ENCODE measurements around the gene DDX19B.
"Not testable (repeated sequence)": the region's sequence is repeated elsewhere in the genome, so short reads cannot be mapped to it uniquely, and the experiment has no call there.

The DDX19B gene

GRCh38 chr16:70349783-70350182, 50.8 kb downstream of the DDX19B start:
- Histone ChIP-seq H3K4me3 (no peak overlapping the region), H3K27ac (no peak overlapping the region), H3K27me3 (no peaks in the 10 kb centered on the region), H3K4me2 (no peak overlapping the region), H3K4me1 (peaks cover 25% of the 10 kb centered on the region), H3K36me3 (peaks cover 59% of the 10 kb centered on the region), H3K9ac (no peak overlapping the region), H3K9me3 (no peaks in the 10 kb centered on the region), H4K20me1 (peaks cover 20% of the 10 kb centered on the region; the same call in 1 of the 2 replicates)
- no peak for TF ChIP-seq Cebpa-rat (IDR thresholded peaks at IDR 0.05)

DNA sequence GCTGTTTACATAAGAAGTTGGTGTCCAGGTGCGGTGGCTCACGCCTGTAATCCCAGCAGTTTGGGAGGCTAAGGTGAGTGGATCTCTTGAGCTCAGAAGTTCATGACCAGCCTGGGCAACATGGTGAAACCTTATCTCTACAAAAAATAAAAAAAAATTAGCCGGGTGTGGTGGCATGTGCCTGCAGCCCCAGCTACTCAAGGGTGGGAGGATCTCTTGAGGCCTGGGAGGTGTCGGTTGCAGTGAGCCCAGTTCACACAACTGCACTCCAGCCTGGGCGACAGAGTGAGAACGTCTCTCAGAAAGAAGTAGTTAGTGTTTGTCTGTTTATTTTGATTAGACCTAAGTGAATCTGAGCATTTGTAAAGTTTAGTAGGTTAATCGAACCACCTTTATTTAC, 60.6 kb downstream of the DDX19B start:
- H3K27me3 ChIP-seq = no peaks in the 10 kb centered on the region
- no peak overlapping the region for H3K4me2 ChIP-seq
- no peaks in the 10 kb centered on the region for H3K9me3 ChIP-seq
- peaks cover 100% of the 10 kb centered on the region for H3K36me3 ChIP-seq
- no peak overlapping the region for H3K4me3 ChIP-seq
- peaks cover 5% of the 10 kb centered on the region; the same call in 1 of the 2 replicates for H4K20me1 ChIP-seq
- H3K27ac ChIP-seq = no peak overlapping the region
- TF ChIP-seq Cebpa-rat (IDR thresholded peaks at IDR 0.05) = no peak
- no peak overlapping the region for H3K9ac ChIP-seq
- no peaks in the 10 kb centered on the region for H3K4me1 ChIP-seq

- TF ChIP-seq Cebpa-rat (IDR thresholded peaks at IDR 0.05) = no peak
- H3K36me3 ChIP-seq = peaks cover 100% of the 10 kb centered on the region
Observed at GRCh38 chr16:70364399-70364798, 65.4 kb downstream of the DDX19B start.

GRCh38 chr16:70370145-70370544, 71.2 kb downstream of the DDX19B start:
- not testable (repeated sequence) for H3K9ac ChIP-seq, H3K27ac ChIP-seq, H3K4me1 ChIP-seq, H3K4me3 ChIP-seq, H3K4me2 ChIP-seq, H3K27me3 ChIP-seq, H3K9me3 ChIP-seq
- H4K20me1 ChIP-seq = peaks cover 10% of the 10 kb centered on the region
- peaks cover 96% of the 10 kb centered on the region for H3K36me3 ChIP-seq

More at GRCh38 chr16:70364399-70364798, 65.4 kb downstream of the DDX19B start:
- Histone ChIP-seq H3K4me1 (no peaks in the 10 kb centered on the region), H3K27ac (no peak overlapping the region), H3K9me3 (no peaks in the 10 kb centered on the region), H3K9ac (no peak overlapping the region), H4K20me1 (peaks cover 6% of the 10 kb centered on the region; the same call in 1 of the 2 replicates), H3K4me3 (no peak overlapping the region), H3K27me3 (no peaks in the 10 kb centered on the region), H3K4me2 (no peak overlapping the region)

GRCh38 chr16:70370924-70371323, 71.9 kb downstream of the DDX19B start:
- TF ChIP-seq Cebpa-rat (IDR thresholded peaks at IDR 0.05) = no peak
- H3K4me1 ChIP-seq = peaks cover 10% of the 10 kb centered on the region
- H3K9ac ChIP-seq = no peak overlapping the region
- peaks cover 95% of the 10 kb centered on the region for H3K36me3 ChIP-seq
- peaks cover 12% of the 10 kb centered on the region for H4K20me1 ChIP-seq
- no peak overlapping the region for H3K4me3 ChIP-seq
- no peaks in the 10 kb centered on the region for H3K27me3 ChIP-seq
- no peak overlapping the region for H3K27ac ChIP-seq
- no peak overlapping the region for H3K4me2 ChIP-seq
- H3K9me3 ChIP-seq = no peaks in the 10 kb centered on the region

DNA sequence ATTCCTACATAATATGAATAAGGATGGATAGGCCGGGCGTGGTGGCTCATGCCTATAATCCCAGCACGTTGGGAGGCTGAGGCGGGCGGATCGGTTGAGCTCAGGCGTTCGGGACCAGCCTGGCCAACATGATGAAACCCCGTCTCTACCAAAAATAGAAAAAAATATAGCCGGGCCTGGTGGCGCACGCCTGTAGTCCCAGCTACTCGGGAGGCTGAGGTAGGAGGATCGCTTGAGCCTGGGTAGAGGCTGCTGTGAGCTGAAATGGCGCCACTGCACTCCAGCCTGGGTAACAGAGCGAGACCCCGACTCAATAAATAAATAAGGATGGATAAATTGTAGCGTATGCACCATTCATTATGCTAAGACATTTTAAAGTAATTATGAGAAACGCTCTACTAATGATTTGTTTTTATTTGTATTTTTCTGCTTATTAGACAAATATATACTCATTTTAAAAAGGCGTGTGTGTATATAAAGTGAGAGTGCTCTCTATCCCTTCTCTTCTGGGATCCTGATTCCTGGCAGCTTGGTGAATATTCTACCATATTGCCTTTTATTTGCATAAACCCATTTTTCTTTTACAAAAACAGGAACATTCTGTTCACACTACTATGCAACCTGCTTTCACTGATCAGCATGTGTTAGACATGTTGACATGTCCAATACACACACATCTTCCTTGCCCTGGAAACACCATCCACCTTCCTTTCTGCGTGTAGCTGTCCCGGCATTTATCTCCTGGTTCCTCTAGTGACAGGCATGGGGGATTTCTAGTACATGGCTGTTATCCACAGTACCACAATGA, 74.1 kb downstream of the DDX19B start:
- no peak for TF ChIP-seq Cebpa-rat (IDR thresholded peaks at IDR 0.05)
- Histone ChIP-seq H3K4me3 (no peak overlapping the region), H3K4me2 (no peak overlapping the region), H3K27ac (no peak overlapping the region), H4K20me1 (peaks cover 21% of the 10 kb centered on the region), H3K27me3 (no peaks in the 10 kb centered on the region), H3K9ac (no peak overlapping the region), H3K36me3 (peaks cover 85% of the 10 kb centered on the region), H3K9me3 (no peaks in the 10 kb centered on the region), H3K4me1 (peaks cover 27% of the 10 kb centered on the region)

DNA sequence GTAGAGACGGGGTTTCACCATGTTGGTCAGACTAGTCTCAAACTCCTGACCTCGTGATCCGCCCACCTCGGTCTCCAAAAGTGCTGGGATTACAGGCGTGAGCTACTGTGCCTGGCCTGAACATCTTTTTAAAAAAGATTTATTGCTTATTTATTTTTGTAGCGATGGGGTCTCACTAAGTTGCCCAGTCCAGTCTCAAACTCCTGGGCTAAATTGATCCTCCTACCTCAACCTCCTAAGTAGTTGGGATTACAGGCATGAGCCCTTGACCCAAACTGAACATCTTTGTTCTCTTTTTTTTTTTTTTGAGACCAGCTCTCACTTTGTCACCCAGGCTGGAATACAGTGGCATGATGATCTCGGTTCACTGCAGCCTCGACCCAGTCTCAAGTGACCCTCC, 75.2 kb downstream of the DDX19B start:
- Histone ChIP-seq H3K4me3 (no peak overlapping the region), H3K4me2 (no peak overlapping the region), H3K27ac (no peak overlapping the region), H3K27me3 (no peaks in the 10 kb centered on the region), H3K36me3 (peaks cover 82% of the 10 kb centered on the region), H3K9ac (no peak overlapping the region), H4K20me1 (peaks cover 24% of the 10 kb centered on the region), H3K4me1 (peaks cover 35% of the 10 kb centered on the region), H3K9me3 (no peaks in the 10 kb centered on the region)
- no peak for TF ChIP-seq Cebpa-rat (IDR thresholded peaks at IDR 0.05)

DNA sequence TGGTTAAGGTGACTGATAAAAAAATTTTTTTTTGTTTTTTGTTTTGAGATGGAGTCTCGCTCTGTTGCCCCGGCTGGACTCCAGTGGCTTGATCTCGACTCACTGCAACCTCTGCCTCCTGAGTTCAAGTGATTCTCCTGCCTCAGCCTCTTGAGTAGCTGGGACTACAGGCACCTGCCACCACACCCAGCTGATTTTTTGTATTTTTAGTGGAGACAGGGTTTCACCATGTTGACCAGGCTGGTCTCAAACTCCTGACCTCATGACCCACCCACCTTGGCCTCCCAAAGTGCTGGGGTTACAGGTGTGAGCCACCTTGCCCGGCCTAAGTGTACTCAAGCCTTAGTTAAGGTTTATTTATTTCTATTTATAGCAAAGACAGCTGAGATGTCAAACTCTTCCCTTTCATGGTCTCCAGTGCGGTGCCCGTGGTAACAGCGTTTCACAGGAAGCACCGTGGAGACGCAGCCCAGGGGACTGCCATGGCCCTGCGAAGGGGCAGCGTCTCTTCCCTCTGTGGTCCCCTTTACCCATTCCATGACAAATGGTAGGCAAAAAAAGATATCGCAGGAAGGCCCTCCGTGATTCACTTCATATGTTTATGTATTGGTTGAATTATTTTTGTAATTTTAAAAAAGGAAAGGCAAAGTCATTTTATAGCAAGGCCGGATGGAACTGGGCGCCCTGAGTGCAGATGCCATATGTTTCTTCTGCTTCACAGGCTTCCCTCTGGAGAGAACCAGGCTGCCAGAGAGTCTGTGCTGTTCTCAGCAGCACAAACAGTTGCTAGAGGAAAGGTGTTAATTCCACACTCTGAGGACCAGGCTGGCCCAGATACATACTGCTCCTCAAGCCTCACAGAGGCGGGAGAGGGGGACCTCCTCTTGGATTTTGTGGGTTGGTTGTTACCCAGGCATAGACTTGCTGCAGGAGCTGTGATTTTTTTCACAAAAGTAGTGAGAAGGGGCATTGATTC, 76.9 kb downstream of the DDX19B start:
- no peak for TF ChIP-seq Cebpa-rat (IDR thresholded peaks at IDR 0.05)
- no peaks in the 10 kb centered on the region for H3K27me3 ChIP-seq
- peaks cover 68% of the 10 kb centered on the region for H3K36me3 ChIP-seq
- H3K4me3 ChIP-seq = no peak overlapping the region
- peaks cover 43% of the 10 kb centered on the region for H3K4me1 ChIP-seq
- peaks cover 29% of the 10 kb centered on the region for H4K20me1 ChIP-seq
- H3K9ac ChIP-seq = peak overlapping the region; percentile 59; the same call in 1 of the 2 replicates
- H3K4me2 ChIP-seq = peak overlapping the region; percentile 72
- H3K27ac ChIP-seq = peak overlapping the region; percentile 64
- H3K9me3 ChIP-seq = no peaks in the 10 kb centered on the region

- TF ChIP-seq Cebpa-rat (IDR thresholded peaks at IDR 0.05) = no peak
- no peak overlapping the region for H3K27ac ChIP-seq
- no peaks in the 10 kb centered on the region for H3K27me3 ChIP-seq
- no peak overlapping the region for H3K4me2 ChIP-seq
- no peak overlapping the region for H3K9ac ChIP-seq
- H3K36me3 ChIP-seq = peaks cover 58% of the 10 kb centered on the region
- no peak overlapping the region for H3K4me3 ChIP-seq
- no peaks in the 10 kb centered on the region for H3K9me3 ChIP-seq
- H4K20me1 ChIP-seq = peaks cover 29% of the 10 kb centered on the region
- H3K4me1 ChIP-seq = peaks cover 51% of the 10 kb centered on the region
Observed at GRCh38 chr16:70377782-70378181, 78.8 kb downstream of the DDX19B start.
